Common myeloid progenitor, CD34-positive (primary cell): ENCODE data around the gene ITGB5.

ENCODE experiments used
- CTCF ChIA-PET: fragments of 350-600 bp; sonication (Branson Sonifier 250); formaldehyde crosslinking; loops from one replicate; lab custom pipeline; 2021; ENCODE audit warnings: antibody characterized with exemption; lab: Charles Lee
- POLR2A ChIA-PET: fragments of 350-600 bp; sonication (Branson Sonifier 250); formaldehyde crosslinking; loops from one replicate; lab custom pipeline; 2021; ENCODE audit warnings: antibody characterized with exemption; lab: Charles Lee
- DNase-seq, 3 donors: peaks; one replicate each; pipeline versions ENCODE4 v3.0.0 to v3.0.0-alpha.2; 2013
- H3K27ac ChIP-seq, 2 experiments: 1 replicate in 1 of 2; 2 replicates in 1 of 2; pipeline ENCODE4 v1.7.0; 2013; ENCODE audit warnings: inconsistent platforms in 2 of 2, low read length in 2 of 2, mild to moderate bottlenecking in 2 of 2, low read depth in 1 of 2, moderate library complexity in 1 of 2; ENCODE audit not compliant: severe bottlenecking in 2 of 2, insufficient read depth in 1 of 2, poor library complexity in 1 of 2
- H3K27me3 ChIP-seq, 5 experiments: replicated peaks in 2 of 5; 1 replicate in 3 of 5; 2 replicates in 2 of 5; pipeline versions ENCODE4 v1.6.1 to v1.7.0; 2013; ENCODE audit warnings: low read length in 4 of 5, mild to moderate bottlenecking in 2 of 5, moderate library complexity in 2 of 5, inconsistent platforms in 1 of 5; ENCODE audit not compliant: insufficient read depth in 5 of 5, control insufficient read depth in 4 of 5
- H3K36me3 ChIP-seq, 4 experiments: 1 replicate in 2 of 4; 2 replicates in 2 of 4; pipeline versions ENCODE4 v1.6.1 to v1.7.0; 2013; ENCODE audit warnings: low read length in 3 of 4, control low read depth in 1 of 4, mild to moderate bottlenecking in 1 of 4; ENCODE audit not compliant: control insufficient read depth in 4 of 4, insufficient read depth in 4 of 4
- H3K4me1 ChIP-seq, 4 experiments: 1 replicate in 3 of 4; 2 replicates in 1 of 4; pipeline versions ENCODE4 v1.6.1 to v1.7.1; 2013; ENCODE audit warnings: low read length in 3 of 4, mild to moderate bottlenecking in 3 of 4, control low read depth in 1 of 4, inconsistent platforms in 1 of 4, moderate library complexity in 1 of 4; ENCODE audit not compliant: control insufficient read depth in 4 of 4, insufficient read depth in 4 of 4; ENCODE audit errors: control extremely low read depth in 1 of 4
- H3K4me3 ChIP-seq, 7 experiments: 1 replicate in 4 of 7; 2 replicates in 3 of 7; pipeline versions ENCODE4 v1.5.1 to v1.7.0; 2013; ENCODE audit warnings: mild to moderate bottlenecking in 7 of 7, low read length in 6 of 7, moderate library complexity in 6 of 7, inconsistent platforms in 2 of 7, low read depth in 2 of 7, control low read depth in 1 of 7; ENCODE audit not compliant: insufficient read depth in 4 of 7, control insufficient read depth in 1 of 7; ENCODE audit errors: extremely low read depth in 1 of 7
- H3K9me3 ChIP-seq, 5 experiments: 1 replicate in 4 of 5; 2 replicates in 1 of 5; pipeline versions ENCODE4 v1.6.1 to v1.7.1; 2013; ENCODE audit warnings: low read length in 4 of 5, mild to moderate bottlenecking in 2 of 5, inconsistent platforms in 1 of 5, low read depth in 1 of 5, moderate library complexity in 1 of 5; ENCODE audit not compliant: control insufficient read depth in 4 of 5, insufficient read depth in 2 of 5; ENCODE audit errors: control extremely low read depth in 1 of 5
- WGBS: methylation state at CpG from one replicate; pipeline ENCODE4 v1.1.5; 2013; ENCODE audit not compliant: insufficient coverage; 5-methylcytosine and 5-hydroxymethylcytosine counted together

ITGB5 gene

GRCh38 chr3:124814620-124815421 lies 72.3 kb downstream of the ITGB5 start:
- H3K27me3 ChIP-seq, result peaks cover 0 to 4% (median 0%) of the 10 kb centered on the region in 5 experiments
- no peaks in the 10 kb centered on the region for H3K4me1 ChIP-seq
- H3K4me3 ChIP-seq, result no peak overlapping the region
- POLR2A ChIA-PET, result no interaction called here
- no peaks in the 10 kb centered on the region for H3K36me3 ChIP-seq
- 93% methylated on average over 11 of the region's 11 CpGs for WGBS
- H3K27ac ChIP-seq, result no peak overlapping the region
- H3K9me3 ChIP-seq, result no peaks in the 10 kb centered on the region
- no peak for DNase-seq
- CTCF ChIA-PET, result interaction anchor here (2.3 kb wide), 1 partner anchor 28 kb away, joined by 8 read pairs; no protein-coding TSS in a partner anchor

- CTCF ChIA-PET, result no interaction called here
- H3K9me3 ChIP-seq, result no peaks in the 10 kb centered on the region
Measured at GRCh38 chr3:124813541-124813940, 73.6 kb downstream of the ITGB5 start.

GRCh38 chr3:124812291-124813265 lies 74.6 kb downstream of the ITGB5 start:
- CTCF ChIA-PET, result interaction anchor here (1.5 to 1.7 kb wide), 2 partner anchors 11 to 15 kb away, joined by 4 read pairs; no protein-coding TSS in a partner anchor
- Histone ChIP-seq H3K27me3 (peaks cover 0 to 2% (median 0%) of the 10 kb centered on the region in 5 experiments), H3K27ac (no peak overlapping the region), H3K9me3 (no peaks in the 10 kb centered on the region), H3K36me3 (no peaks in the 10 kb centered on the region), H3K4me1 (no peaks in the 10 kb centered on the region), H3K4me3 (no peak overlapping the region)
- 94% methylated on average over 8 of the region's 15 CpGs for WGBS
- peak in 2 of 3 donors; percentile 23 to 38 for DNase-seq
- POLR2A ChIA-PET, result no interaction called here

More at GRCh38 chr3:124813541-124813940, 73.6 kb downstream of the ITGB5 start:
- DNase-seq, result no peak
- Histone ChIP-seq H3K27me3 (no peaks in the 10 kb centered on the region), H3K4me1 (no peaks in the 10 kb centered on the region), H3K36me3 (no peaks in the 10 kb centered on the region), H3K4me3 (no peak overlapping the region), H3K27ac (no peak overlapping the region)
- POLR2A ChIA-PET, result no interaction called here

- Histone ChIP-seq H3K36me3 (no peaks in the 10 kb centered on the region), H3K9me3 (no peaks in the 10 kb centered on the region), H3K27me3 (peaks cover 0 to 2% (median 0%) of the 10 kb centered on the region in 5 experiments), H3K4me3 (no peak overlapping the region), H3K4me1 (no peaks in the 10 kb centered on the region), H3K27ac (no peak overlapping the region)
- POLR2A ChIA-PET, result no interaction called here
- WGBS, result 98% methylated on average over 5 of the region's 5 CpGs
- CTCF ChIA-PET, result interaction anchor here (1.4 to 1.7 kb wide), 3 partner anchors 12 to 20 kb away, joined by 3 to 4 read pairs (median 4); no protein-coding TSS in a partner anchor
- DNase-seq, result no peak
Measured at GRCh38 chr3:124811436-124811835, 75.7 kb downstream of the ITGB5 start.

GRCh38 chr3:124810970-124811369 lies 76.2 kb downstream of the ITGB5 start:
- H3K36me3 ChIP-seq, result no peaks in the 10 kb centered on the region
- H3K27me3 ChIP-seq, result peaks cover 0 to 2% (median 0%) of the 10 kb centered on the region in 5 experiments
- H3K4me1 ChIP-seq, result no peaks in the 10 kb centered on the region
- no peak for DNase-seq
- H3K4me3 ChIP-seq, result no peak overlapping the region
- POLR2A ChIA-PET, result no interaction called here
- H3K27ac ChIP-seq, result no peak overlapping the region
- 71% methylated on average over 1 of the region's 4 CpGs for WGBS
- CTCF ChIA-PET, result interaction anchor here (1.2 to 1.7 kb wide), 4 partner anchors 12 to 43 kb away, joined by 3 to 4 read pairs (median 4); no protein-coding TSS in a partner anchor
- H3K9me3 ChIP-seq, result no peaks in the 10 kb centered on the region

- no peaks in the 10 kb centered on the region for H3K9me3 ChIP-seq
- WGBS, result 47% methylated on average over 3 of the region's 3 CpGs
- CTCF ChIA-PET, result interaction anchor here (1.1 kb wide), 1 partner anchor 93 kb away, joined by 3 read pairs; no protein-coding TSS in a partner anchor
Measured at GRCh38 chr3:124809039-124809438, 78.1 kb downstream of the ITGB5 start.

More at GRCh38 chr3:124809039-124809438, 78.1 kb downstream of the ITGB5 start:
- peaks cover 0 to 2% (median 0%) of the 10 kb centered on the region in 5 experiments for H3K27me3 ChIP-seq
- POLR2A ChIA-PET, result interaction anchor here (0.6 kb wide), 1 partner anchor 23 kb away, joined by 5 read pairs; no protein-coding TSS in a partner anchor
- H3K4me1 ChIP-seq, result no peaks in the 10 kb centered on the region
- no peak overlapping the region for H3K27ac ChIP-seq
- H3K36me3 ChIP-seq, result no peaks in the 10 kb centered on the region
- H3K4me3 ChIP-seq, result no peak overlapping the region
- no peak for DNase-seq
